HG03159 (cell line): ENCODE results near the gene PRKCH.
A peak's percentile ranks its signal among the peaks of the same experiment; 100 is the strongest.
"Not testable (repeated sequence)": the region's sequence is repeated elsewhere in the genome, so short reads cannot be mapped to it uniquely, and the experiment has no call there.

ENCODE experiments used
- ATAC-seq: cut with Tn5 transposase; IDR thresholded peaks from one replicate; pipeline ENCODE4 v1.9.1; 2021; ENCODE audit warnings: mild to moderate bottlenecking, moderate library complexity; ENCODE audit not compliant: unreplicated experiment

The PRKCH gene

DNA sequence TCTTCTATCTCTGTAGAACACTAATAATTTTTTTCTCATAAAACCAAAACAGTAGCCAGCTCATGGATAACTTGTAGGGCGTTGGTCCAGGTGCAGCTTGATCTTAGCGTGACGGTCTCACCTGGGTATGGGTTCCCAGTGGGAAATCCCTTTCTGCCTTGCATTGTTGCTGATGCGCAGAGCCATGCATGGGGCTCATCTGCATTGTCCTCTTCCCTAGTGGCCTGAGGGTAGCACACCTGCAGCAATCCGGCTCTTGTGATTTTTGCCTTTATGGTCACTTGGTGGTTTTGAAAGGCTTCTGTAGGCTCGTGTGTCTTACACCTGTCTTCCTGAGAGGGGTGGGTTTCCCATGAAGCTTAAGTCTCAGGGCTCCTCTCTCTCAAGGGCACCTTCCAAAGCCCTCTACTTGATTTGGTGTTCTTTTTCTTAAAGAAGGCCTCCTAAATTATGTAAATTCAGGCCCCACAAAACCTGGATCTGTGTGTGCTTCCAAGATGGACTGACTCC is 130.6 kb downstream of the PRKCH start:
- ATAC-seq = no peak

DNA sequence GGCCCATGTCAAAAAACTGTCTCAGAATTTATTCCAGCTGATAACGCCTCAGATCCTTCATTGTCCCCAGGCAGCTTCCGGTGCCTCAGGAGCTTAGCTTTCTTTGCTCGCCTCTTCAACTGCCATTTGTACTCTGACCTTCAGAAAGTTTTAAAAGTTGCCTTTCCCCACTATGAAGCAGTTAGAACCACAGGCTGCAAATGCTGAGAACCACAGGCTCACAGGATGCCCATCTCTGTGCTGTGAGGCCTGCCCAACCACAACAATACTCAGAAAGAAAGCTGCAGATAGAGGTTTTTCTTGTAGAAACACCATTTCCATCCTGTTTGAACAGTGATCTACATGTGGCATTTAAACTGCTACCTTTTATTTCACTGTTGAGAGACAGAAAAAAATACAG is 131.1 kb downstream of the PRKCH start:
- ATAC-seq = no peak

GRCh38 chr14:61453103-61453767 is 131.9 kb downstream of the PRKCH start:
- no peak for ATAC-seq

DNA sequence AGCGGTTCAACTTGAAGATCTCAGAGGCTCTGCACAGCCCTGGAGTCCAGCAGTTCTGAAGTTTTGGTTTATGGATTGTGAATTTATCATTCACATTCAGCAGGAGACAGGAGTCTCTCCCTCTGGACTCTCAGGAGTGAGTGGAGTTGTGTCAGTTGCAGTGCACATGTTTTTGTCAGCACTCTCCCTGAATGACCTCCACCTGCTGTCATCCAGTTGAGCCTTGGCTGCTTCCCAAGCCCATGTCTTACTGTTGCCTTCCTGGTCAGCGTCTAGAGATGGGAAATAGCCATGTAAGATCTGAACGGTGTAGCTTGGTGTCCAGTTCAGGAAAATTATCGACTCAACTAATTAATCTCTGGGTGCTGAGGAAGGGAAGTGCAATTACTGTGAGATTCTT is 133.2 kb downstream of the PRKCH start:
- ATAC-seq = no peak

DNA sequence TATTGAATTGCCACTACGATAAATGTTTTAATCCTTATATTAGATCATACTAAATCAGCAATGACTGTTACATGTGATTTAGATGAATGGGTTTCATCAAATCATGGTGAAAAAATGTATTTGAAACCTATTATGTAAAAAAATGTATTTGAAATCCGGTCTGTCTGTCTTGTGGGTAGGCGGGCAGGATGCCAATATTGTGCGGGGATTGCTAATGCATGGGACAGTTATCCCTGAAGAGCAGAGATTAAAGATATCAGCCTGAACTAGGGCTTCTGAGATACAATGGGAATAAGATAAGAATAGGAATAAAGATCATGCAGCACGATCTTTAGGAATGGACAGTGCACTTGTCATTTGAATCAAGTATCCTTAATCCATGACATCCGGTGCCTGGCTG is 134.0 kb downstream of the PRKCH start:
- no peak for ATAC-seq

- ATAC-seq = peak; percentile 87
Observed at GRCh38 chr14:61456720-61457119, 135.3 kb downstream of the PRKCH start.

GRCh38 chr14:61458766-61459165 is 137.4 kb downstream of the PRKCH start:
- no peak for ATAC-seq

DNA sequence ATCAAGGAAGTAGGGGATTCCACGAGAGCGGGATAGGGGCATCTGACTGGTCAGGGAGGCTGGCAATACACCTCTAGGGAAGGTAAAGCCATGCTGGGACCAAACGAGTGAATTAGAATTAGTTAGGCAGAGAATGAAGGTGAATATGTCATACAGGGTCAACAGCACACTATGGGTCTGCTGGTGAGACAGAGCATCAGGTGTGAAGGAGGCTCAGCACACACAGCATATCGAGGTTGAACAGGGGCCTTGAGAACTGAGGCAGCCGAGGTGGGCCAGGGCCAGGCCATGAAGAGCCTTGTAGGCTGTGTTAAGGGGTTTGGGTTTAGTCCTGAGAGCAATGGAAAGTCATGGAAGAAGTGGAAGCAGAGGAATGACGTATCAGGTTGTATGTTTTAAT is 137.8 kb downstream of the PRKCH start:
- ATAC-seq = no peak

DNA sequence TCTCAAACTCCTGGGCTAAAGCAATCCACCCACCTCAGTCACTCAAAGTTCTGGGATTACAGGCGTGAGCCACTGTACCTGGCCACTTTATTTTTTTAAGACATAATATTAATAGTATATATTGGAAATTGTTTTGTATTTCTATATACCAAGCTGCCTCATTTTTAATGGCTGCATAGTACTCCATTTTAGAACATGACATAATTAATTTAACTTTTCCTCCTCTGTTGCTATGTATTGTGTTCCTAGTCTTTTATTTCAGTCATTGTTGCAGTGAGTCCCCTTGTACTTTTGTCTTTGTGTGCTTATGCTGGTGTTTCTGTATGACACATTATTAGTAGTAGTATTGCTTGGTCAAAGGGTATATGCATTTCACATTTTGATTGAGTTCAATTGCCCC is 138.7 kb downstream of the PRKCH start:
- no peak for ATAC-seq

DNA sequence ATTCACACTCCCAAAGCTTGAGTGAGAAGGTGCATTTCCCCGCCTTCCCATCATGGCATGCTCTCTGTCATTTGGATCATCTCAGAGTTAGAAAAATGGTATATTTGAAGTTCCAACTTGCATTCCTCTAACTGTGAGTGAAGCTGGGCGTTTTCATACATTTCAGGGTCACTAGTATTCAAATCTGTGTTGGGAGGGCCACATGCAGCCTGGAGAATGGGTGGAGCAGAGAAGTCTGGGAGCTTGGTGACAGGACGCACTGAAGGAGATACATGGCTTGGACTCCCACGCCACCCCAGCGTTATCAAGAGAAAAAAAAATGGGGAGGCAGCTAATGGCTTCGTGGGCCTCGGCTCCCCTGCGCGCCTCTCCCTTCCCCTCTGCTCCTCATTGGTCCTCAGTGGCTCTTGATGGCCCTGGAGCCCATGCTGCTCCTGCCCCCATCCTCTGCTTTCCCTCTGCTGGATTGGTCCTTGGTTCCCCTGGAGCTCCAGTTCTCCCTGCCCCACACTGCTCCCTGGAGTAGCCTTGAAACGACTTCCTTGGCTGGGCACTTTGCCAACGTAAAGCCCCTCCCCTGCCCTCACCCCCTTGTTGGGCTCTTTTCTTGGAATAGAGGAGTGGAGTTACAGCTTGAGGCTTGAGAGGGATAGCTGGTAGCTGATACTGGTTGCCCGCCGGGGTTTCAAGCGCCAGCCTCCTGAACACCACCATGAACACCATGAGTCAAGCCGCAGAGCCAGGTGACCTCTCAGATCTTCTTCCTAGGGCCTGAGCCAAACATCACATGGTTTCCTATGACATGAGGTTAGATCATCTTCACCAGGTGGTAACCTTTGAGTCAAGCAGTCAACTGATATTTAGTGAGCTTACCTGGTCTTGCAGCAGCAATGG is 139.6 kb downstream of the PRKCH start:
- ATAC-seq = no peak

GRCh38 chr14:61461808-61462275 is 140.5 kb downstream of the PRKCH start:
- ATAC-seq = no peak

GRCh38 chr14:61462566-61463193 is 141.3 kb downstream of the PRKCH start:
- no peak for ATAC-seq

- no peak for ATAC-seq
Observed at GRCh38 chr14:61463664-61464285, 142.4 kb downstream of the PRKCH start.

- not testable (repeated sequence) for ATAC-seq
Observed at GRCh38 chr14:61464539-61465320, 143.4 kb downstream of the PRKCH start.

- ATAC-seq = no peak
Observed at GRCh38 chr14:61466249-61466904, 145.0 kb downstream of the PRKCH start.

- ATAC-seq = no peak
Observed at GRCh38 chr14:61466905-61467280, 145.5 kb downstream of the PRKCH start.

- no peak for ATAC-seq
Observed at GRCh38 chr14:61467296-61467695, 145.9 kb downstream of the PRKCH start.

- ATAC-seq = no peak
Observed at GRCh38 chr14:61468063-61468825, 146.9 kb downstream of the PRKCH start.

DNA sequence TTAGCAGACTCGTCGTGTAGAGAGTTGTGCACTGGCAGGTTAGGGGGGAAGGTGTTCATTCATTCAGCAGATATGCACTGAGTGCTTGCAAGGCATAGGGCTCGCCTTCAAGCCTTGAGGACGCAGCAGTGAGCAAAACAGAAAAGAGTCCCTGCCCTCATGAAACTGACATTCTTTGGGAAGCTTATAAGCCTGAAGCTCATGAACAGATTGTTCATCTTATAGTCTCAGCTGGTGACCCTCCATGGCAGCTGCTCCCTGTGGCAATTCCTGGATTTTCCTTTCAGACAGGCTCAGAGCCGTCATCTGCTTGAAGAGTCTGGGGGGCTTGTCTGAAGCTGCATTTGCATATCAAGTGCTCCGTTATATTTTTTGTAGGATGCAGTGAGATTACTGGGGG is 148.4 kb downstream of the PRKCH start:
- ATAC-seq = no peak
